Ovary (tissue), 10 donors: ENCODE data around the gene GPR156. TPM values are rescaled to one million over a fixed set of nuclear protein-coding genes. Genes with fewer than 3 reads are reported as not detected.

ENCODE experiments used
- DNase-seq, 5 donors: peaks; one replicate each; pipeline ENCODE4 v3.0.0-alpha.2; 2019 to 2020
- H3K27ac ChIP-seq, 2 donors: fragments of 200-600 bp; one replicate each; pipeline versions ENCODE4 v1.5.1 to v1.8.0; 2019 to 2022
- H3K27me3 ChIP-seq: fragments of 200-600 bp; one replicate; pipeline ENCODE4 v1.8.0; 2022
- H3K36me3 ChIP-seq: fragments of 200-600 bp; sonication (generic); one replicate; pipeline ENCODE4 v1.5.1; 2019
- H3K4me1 ChIP-seq: one replicate; pipeline ENCODE4 v1.8.1; 2013; ENCODE audit warnings: mild to moderate bottlenecking, moderate library complexity; ENCODE audit not compliant: insufficient read depth
- H3K4me3 ChIP-seq: fragments of 200-600 bp; sonication (generic); one replicate; pipeline ENCODE4 v1.5.1; 2017
- H3K9me3 ChIP-seq, 2 donors: fragments of 200-600 bp in 1 of 2; sonication (generic) in 1 of 2; one replicate each; pipeline versions ENCODE4 v1.5.1 to v1.8.1; 2013 to 2019; ENCODE audit warnings: mild to moderate bottlenecking in 1 of 2, moderate library complexity in 1 of 2
- EP300 ChIP-seq: sonication (generic); formaldehyde crosslinking; IDR thresholded peaks from one replicate; pipeline ENCODE4 v1.6.1; 2017; ENCODE audit warnings: antibody characterized with exemption
- POLR2A ChIP-seq: fragments of 450-650 bp; IDR thresholded peaks from one replicate; pipeline ENCODE4 v1.6.1; 2017; ENCODE audit warnings: antibody characterized with exemption, mild to moderate bottlenecking, moderate library complexity
- WGBS, 3 donors: extraction: QIAGEN DNeasy Blood & Tissue Kit in 1 of 3; methylation state at CpG; one replicate each; pipeline versions ENCODE4 v1.1.5 to v1.1.7; 2013 to 2017; 5-methylcytosine and 5-hydroxymethylcytosine counted together
- intact Hi-C, 4 donors: fragments of 100-400 bp; cut with DNase I; formaldehyde crosslinking; loops; one replicate each; pipeline versions ENCODE4 v1.11.0 to v1.15.1; 2022 to 2023
- long read RNA-seq, 3 donors: library from polyadenylated mRNA in 2 of 3; unstranded in 2 of 3; transcript quantifications; one replicate each; pipeline ENCODE4 v2.0.0 and lab custom pipeline, GENCODE V29; 2021 to 2026
- polyA plus RNA-seq, 2 donors: library from polyadenylated mRNA; stranded (reverse); fragments of 200-250 nt in 1 of 2; fragments of 350-450 nt in 1 of 2; fragmentation: Illumina TruSeq in 1 of 2; extraction: RNeasy Lipid Tissue Mini Kit (QIAGEN cat#74804) in 1 of 2; gene quantifications; one replicate each; pipeline ENCODE4 v1.2.3, GENCODE V29; 2013 to 2014
- total RNA-seq, 7 donors: library from RNA; depleted of rRNA in 2 of 7; stranded (reverse); fragments of >200 nt in 2 of 7; fragmentation: NEBNext Ultra II Directional in 3 of 7; extraction: Animal tissue kit (Norgen Biotek cat#: 25700) in 3 of 7; gene quantifications; one replicate each; pipeline versions ENCODE4 v1.1.0 to v1.2.4, GENCODE V29; 2016 to 2023
- TF ChIP-seq, protein P1 (sequence below), 3 donors: fragments of 450-650 bp in 2 of 3; fragments of 200-600 bp in 1 of 3; IDR thresholded peaks; one replicate each; pipeline versions ENCODE4 v1.5.1 to v1.8.0; 2016 to 2022; ENCODE audit warnings: antibody characterized with exemption in 3 of 3, mild to moderate bottlenecking in 1 of 3
- donor health status: DM: no; HTN: no; CAD: no; lungs with moderate emphysema.
- donor health status: DM: no; HTN: no; CAD: no.
- donor health status: Bipolar disorder and iron deficiency.
- donor health status: DM: yes; HTN: yes; CAD: no.
- donor health status: DM: no; HTN: no; CAD: no.
- donor health status: DM: yes; HTN: yes; CAD: no.

Gene GPR156
- 1 to 10 TPM in 6 of 7 donors, under 1 TPM in 1; 0.24 to 3.5 (median 1.4) TPM for total RNA-seq
- 1 to 10 TPM in 1 of 2 donors, under 1 TPM in 1; 0.50 to 1.2 TPM for polyA plus RNA-seq
- long read RNA-seq, donor 1, partial matches to known transcripts = 0 of 1 reads
- long read RNA-seq, donor 1, other reads (novel, unspliced or antisense) = 1 of 1 reads
- long read RNA-seq, donor 2 = 0 reads
- long read RNA-seq, donor 3, partial matches to known transcripts = 1 of 2 reads
- long read RNA-seq, donor 3, other reads (novel, unspliced or antisense) = 1 of 2 reads

DNA sequence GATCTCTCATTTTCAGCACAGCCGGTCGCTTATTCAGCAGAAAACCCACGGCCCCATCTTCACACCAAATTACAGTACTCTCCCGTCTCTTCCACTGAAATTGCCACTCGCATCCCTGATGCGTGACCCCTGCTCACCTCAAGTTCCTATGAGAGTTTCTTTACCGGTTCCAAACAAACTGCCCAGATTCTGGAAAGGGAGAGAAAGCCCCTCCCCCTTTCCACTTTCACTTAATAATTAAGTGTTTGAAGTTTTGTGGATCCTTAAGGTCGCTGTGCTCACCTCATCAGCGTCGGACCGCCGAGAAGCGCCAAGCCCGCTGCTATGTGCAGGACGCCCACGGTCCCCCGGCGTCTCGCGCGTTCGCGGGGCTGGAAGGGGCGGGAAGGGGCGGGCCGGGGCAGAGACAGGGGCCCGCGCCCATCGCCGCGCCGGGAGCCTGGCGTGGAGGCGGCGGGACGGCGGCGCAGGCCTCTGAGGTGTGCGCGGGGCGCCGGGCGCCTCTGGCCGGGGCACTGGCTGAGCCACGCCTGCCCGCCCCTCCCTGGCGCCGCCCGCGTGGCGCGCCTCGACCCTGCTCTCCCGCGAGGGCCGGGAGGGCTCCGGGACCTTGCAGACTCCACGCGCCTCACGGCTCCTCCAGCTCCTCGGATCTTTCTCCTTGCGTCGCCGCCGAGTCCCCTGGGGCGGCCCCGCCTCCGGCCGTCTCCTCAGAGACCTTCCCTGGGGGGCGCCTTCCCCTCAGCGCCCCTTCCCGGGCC, at the start of gene GPR156:
GPR156 (minus strand) TSS at position 476 of the 761 bp plus-strand sequence. CDS start 41,124 bp downstream, outside the sequence.
- no peak for TF ChIP-seq EP300
- TF ChIP-seq POLR2A = no peak
- TF ChIP-seq, protein P1, sequence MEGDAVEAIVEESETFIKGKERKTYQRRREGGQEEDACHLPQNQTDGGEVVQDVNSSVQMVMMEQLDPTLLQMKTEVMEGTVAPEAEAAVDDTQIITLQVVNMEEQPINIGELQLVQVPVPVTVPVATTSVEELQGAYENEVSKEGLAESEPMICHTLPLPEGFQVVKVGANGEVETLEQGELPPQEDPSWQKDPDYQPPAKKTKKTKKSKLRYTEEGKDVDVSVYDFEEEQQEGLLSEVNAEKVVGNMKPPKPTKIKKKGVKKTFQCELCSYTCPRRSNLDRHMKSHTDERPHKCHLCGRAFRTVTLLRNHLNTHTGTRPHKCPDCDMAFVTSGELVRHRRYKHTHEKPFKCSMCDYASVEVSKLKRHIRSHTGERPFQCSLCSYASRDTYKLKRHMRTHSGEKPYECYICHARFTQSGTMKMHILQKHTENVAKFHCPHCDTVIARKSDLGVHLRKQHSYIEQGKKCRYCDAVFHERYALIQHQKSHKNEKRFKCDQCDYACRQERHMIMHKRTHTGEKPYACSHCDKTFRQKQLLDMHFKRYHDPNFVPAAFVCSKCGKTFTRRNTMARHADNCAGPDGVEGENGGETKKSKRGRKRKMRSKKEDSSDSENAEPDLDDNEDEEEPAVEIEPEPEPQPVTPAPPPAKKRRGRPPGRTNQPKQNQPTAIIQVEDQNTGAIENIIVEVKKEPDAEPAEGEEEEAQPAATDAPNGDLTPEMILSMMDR (IDR thresholded peaks at IDR 0.05) = no peak
- Histone ChIP-seq H3K4me1 (peaks cover 1% of the 10 kb centered on the region), H3K36me3 (no peaks in the 10 kb centered on the region), H3K27ac (peak within 1 kb of the TSS in 1 of 2 donors; percentile 18), H3K4me3 (peak within 1 kb of the TSS; percentile 56), H3K9me3 (no peaks in the 10 kb centered on the region), H3K27me3 (no peaks in the 10 kb centered on the region)
- WGBS, 3 donors = 1 to 2% (median 1%) methylated on average over 55 to 72 of the region's 72 CpGs
- intact Hi-C loops = no loop called here
- peak in 4 of 5 donors; percentile 18 to 51 (median 40) for DNase-seq

DNA sequence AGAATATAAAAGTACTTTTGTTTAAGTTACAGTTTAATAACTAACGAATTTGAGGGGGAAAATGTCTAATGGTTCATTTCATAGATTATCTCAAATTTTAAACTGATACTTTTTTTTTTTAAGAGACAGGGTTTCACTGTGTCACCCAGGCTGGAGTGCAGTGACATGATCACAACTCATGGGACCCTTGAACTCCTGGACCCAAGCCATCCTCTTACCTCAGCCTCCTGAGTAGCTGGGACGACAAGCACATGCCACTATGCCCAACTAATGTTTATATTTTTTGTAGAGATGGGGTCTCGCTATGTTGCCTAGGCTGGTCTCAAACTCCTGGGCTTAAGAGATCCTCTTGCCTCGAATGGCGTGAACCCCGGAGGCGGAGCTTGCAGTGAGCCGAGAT, 47.6 kb upstream of the GPR156 start:
- no peaks in the 10 kb centered on the region for H3K4me1 ChIP-seq
- TF ChIP-seq EP300 = no peak
- TF ChIP-seq, protein P1 (IDR thresholded peaks at IDR 0.05) = no peak
- no peaks in the 10 kb centered on the region for H3K36me3 ChIP-seq
- H3K27me3 ChIP-seq = no peaks in the 10 kb centered on the region
- H3K4me3 ChIP-seq = no peak overlapping the region
- WGBS, 3 donors = 95 to 98% (median 97%) methylated on average over 8 of the region's 8 CpGs
- intact Hi-C loops = no loop called here
- DNase-seq = no peak
- H3K27ac ChIP-seq = no peak overlapping the region
- no peaks in the 10 kb centered on the region for H3K9me3 ChIP-seq

DNA sequence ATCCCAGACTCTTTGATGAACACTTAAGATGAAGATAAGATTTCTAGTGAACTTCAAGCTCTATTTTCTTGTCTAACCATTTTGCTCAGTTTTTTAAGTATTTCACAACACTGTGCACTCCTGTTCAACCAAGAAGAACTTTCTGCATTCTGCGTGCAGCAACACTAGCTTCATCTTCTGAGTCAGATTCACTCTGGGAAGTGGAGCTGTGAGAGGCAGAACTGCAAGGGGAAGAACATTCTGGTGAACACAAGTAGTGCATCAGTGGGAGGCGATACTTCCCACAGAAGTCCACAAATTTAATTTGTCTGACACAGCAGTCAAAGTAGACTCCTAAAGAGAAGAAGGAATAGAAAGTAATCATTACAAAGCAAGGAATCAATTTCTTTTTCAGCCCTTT, 46.1 kb upstream of the GPR156 start:
- Histone ChIP-seq H3K9me3 (no peaks in the 10 kb centered on the region), H3K27ac (no peak overlapping the region), H3K27me3 (no peaks in the 10 kb centered on the region), H3K36me3 (no peaks in the 10 kb centered on the region), H3K4me1 (no peaks in the 10 kb centered on the region), H3K4me3 (no peak overlapping the region)
- TF ChIP-seq, protein P1 (IDR thresholded peaks at IDR 0.05) = no peak
- TF ChIP-seq EP300 = no peak
- no peak for TF ChIP-seq POLR2A
- intact Hi-C loops = no loop called here
- WGBS, 3 donors = 97 to 99% (median 98%) methylated on average over 2 of the region's 2 CpGs
- DNase-seq = no peak

DNA sequence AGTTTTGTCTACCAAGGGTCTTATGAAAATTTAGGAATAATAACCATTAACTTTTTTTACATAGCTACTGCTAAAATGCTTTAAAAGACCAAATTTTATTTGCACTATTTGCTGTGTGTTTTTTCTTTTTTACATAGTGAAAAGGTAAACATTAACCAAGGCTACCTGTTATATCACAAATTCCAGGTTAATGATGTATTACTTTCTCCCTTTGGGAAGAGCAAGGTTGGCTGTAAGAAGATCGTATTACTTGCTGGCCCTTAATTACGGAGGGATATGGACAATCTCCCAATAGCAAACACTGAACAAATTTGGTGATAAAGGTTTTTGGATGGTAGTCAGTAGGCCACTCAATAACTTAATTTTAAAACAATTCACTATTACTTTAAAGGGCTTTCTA, 41.8 kb upstream of the GPR156 start:
- H3K9me3 ChIP-seq = no peaks in the 10 kb centered on the region
- no peak for TF ChIP-seq POLR2A
- TF ChIP-seq, protein P1 (IDR thresholded peaks at IDR 0.05) = no peak
- H3K27ac ChIP-seq = no peak overlapping the region
- no peak for DNase-seq
- intact Hi-C loops = no loop called here
- no peaks in the 10 kb centered on the region for H3K36me3 ChIP-seq
- 92 to 93% (median 92%) methylated on average over 2 of the region's 2 CpGs for WGBS, 3 donors
- H3K4me1 ChIP-seq = no peaks in the 10 kb centered on the region
- H3K27me3 ChIP-seq = no peaks in the 10 kb centered on the region
- no peak overlapping the region for H3K4me3 ChIP-seq
